ENCODE data around the gene ZNF217.

- TF ChIP-seq CTCF (IDR thresholded peaks at IDR 0.05) = no peak
- no peak; the same call in 1 of the 2 replicates for TF ChIP-seq POLR2AphosphoS5 (IDR thresholded peaks at IDR 0.05; ENCODE audit: low read depth, low read length)
- no peak for TF ChIP-seq TCF7L2 (IDR thresholded peaks at IDR 0.05; ENCODE audit: low read depth, low read length)
- no peak for TF ChIP-seq REST (IDR thresholded peaks at IDR 0.05; ENCODE audit: insufficient read depth in 1 of 2, low read depth in 2 of 2, low read length in 1 of 2)
Observed at GRCh38 chr20:53582251-53582570, 11.4 kb downstream of the ZNF217 start.
